GM18505 (cell line): ENCODE results near the gene IFTAP.
A peak's percentile ranks its signal among the peaks of the same experiment; 100 is the strongest.
"Not testable (repeated sequence)": the region's sequence is repeated elsewhere in the genome, so short reads cannot be mapped to it uniquely, and the experiment has no call there.

Experiments
- ATAC-seq: cut with Tn5 transposase; IDR thresholded peaks from one replicate; pipeline ENCODE4 v1.9.1; 2021; ENCODE audit not compliant: unreplicated experiment
- POLR2A ChIP-seq: IDR thresholded peaks from 4 replicates; pipeline ENCODE4 v1.6.1; 2011; ENCODE audit warnings: borderline replicate concordance; ENCODE audit not compliant: insufficient read depth, insufficient read length; ENCODE audit errors: extremely low read depth

Gene IFTAP, protein sequence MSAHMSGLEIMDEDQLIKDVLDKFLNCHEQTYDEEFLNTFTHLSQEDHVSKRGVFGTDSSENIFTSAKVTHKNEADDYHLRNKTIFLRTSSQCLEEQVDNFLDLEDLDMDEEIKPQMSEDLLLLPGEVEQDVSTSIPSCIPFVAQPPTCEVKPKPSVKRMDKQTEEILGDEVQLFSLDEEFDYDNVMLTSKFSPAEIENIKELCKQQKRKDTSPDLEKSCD

DNA sequence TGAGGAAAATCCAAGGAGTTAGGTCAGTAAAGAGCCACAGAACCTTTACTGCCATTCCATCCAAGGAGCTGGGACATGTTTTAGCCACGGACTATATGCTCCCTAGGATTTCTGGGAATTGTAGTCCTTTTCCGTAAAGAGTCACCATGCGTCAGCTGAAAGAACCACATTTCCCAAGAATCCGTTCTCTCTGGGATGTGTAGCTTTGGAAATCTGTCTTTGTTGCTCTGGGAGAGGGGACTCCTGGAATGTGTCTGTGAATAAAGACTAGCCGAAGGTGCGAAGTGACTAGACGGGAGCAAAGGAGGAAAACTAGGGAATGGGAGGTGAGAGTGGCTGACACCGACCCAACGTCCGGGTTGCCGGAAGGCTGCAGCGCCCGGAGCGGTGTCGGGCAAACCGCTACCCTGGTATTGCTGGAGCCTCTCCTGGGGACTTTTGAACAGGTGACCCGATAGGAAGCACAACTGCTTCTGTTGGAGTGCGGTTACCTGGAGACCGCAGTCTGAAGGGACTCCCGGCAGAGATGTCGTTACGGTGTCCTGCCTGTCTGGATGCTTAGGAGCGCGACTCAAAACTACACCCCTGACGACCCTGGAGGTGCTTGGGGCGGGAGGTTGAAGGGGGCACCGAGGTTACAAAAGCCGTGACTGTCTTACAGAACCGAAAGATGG, at the start of gene IFTAP:
Gene IFTAP (plus strand): TSS at position 187 of the 674 bp plus-strand sequence. CDS start 15,602 bp downstream, outside the sequence.
- peak; percentile 92 for ATAC-seq
- TF ChIP-seq POLR2A = no peak

DNA sequence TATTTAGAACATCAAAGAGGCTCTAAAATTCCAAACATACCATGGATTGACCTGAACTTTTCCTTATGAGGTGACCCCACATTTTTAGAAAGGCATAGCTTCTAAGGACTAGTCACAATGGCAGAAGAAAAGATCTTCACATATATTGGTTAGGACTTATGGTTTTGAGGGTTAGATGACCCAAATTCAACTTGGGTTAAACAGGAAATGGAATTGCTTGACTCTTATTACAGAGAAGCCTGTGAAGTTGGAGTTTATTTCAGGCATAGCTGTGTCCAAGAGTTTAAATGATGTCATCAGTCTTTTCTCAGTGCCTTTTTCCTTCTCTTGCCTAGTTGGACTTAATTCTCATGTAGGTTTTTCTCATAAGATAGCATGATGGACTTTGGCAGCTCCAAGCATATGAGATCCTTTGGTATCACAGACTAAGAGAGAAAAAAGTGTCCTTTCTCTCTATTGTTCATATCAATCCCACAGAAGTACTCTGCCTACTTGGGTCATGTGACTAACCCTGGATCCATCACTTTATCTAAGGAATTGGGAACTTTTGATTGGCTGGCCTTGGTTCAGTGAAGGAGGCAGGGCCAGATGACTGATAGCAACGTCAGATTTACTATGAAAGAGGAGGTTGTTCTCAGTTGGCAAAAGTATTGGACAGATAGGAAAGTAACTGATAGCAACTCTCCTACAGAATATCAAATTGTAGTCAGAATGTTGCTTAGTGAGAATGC, 43.8 kb upstream of the IFTAP start:
- no peak for TF ChIP-seq POLR2A
- ATAC-seq = no peak

DNA sequence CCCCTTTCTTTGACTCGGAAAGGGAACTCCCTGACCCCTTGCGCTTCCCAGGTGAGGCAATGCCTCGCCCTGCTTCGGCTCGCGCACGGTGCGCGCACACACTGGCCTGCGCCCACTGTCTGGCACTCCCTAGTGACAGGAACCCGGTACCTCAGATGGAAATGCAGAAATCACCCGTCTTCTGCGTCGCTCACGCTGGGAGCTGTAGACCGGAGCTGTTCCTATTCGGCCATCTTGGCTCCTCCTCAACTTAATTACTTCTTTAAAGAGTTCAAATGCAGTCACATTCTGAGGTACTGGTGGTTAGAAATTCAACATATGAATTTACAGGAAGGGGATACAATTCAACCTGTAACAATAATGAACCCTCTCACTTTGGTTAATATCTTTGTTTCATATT, 36.9 kb upstream of the IFTAP start:
- ATAC-seq = not testable (repeated sequence)

DNA sequence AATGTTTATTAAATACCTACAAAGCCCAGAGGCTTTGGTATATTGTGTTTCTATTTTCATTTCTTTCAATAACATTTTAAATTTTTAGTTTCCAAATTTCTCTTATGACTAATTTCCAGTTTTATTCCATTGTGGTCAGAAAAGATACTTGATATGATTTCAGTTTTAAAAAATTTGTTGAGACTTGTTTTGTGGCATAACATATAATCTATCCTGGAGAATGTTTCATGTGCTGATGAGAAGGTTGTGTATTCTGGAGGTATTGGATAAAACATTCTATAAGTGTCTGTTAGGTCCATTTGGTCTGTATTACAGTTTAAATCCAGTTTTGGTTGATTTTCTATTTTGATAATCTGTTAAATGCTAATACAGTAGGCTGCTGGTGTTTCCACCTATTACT, 36.3 kb upstream of the IFTAP start:
- no peak for ATAC-seq
- TF ChIP-seq POLR2A = no peak

DNA sequence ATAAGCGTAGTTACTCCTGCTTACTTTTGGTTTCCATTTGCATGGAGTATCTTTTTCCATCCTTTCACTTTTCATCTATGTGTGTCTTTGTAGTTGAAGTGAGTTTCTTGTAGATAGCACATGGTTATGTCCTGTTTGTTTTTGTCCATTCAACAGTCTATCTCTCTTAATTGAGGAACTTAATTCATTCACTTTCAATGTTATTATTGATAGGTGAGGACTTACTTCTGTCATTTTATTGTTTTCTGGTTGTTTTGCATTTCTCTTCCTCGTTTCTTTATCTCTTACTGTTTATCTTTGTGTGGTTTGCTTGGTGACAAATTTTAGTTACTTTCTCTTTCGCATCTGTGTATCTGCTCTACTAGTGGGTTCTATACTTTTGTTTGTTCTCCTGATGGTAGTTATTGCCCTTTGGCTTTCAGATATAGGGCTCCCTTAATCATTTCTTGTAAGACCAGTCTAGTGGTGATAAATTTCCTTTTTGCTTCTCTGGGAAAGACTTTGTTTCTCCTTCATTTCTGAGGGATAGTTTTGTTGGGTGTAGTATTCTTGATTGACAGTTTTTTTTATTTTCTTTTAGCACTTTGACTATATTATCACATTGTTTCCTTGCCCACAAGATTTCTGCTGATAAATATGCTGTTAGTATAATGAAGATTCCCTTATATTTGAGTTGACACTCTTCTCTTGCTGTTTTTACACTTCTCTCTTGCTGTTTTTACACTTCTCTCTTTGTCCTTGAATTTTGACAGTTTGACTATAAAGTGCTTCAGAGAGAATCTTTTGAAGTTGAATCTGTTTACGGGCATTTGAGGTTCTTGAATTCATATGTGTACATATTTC, 35.5 kb upstream of the IFTAP start:
- no peak for TF ChIP-seq POLR2A
- peak; percentile 95 for ATAC-seq

DNA sequence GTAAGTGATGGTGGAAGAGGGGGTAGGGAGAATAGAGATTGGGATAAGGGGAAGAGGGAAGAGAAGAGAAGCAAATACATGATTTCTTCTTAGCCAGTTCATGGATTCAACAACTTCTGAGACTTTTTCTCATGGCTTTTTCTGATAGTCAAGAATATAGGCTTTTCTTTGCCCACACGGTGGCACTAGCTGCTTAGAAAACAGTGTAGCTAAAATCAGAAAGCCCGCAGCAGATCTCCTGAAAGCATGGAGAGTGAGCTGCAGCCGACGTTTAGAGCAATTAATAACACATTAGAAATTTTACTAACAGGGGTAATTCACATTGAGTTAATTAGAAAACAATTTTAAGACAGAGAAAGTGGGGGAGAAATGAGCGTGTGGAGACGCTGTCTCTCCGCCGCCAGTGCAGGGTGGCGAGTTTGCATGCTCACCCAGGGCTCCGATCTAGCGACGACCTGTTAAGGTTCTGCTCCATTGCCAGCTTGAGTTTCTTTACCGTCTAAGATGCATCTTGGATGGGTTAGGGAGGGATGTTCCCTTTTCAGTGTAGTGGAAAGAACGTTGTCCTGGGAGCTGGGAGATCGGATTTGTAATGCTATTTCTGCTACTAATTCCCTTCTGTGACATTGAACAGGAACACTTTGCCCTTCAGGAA, 29.8 kb upstream of the IFTAP start:
- no peak for TF ChIP-seq POLR2A
- ATAC-seq = peak; percentile 70

DNA sequence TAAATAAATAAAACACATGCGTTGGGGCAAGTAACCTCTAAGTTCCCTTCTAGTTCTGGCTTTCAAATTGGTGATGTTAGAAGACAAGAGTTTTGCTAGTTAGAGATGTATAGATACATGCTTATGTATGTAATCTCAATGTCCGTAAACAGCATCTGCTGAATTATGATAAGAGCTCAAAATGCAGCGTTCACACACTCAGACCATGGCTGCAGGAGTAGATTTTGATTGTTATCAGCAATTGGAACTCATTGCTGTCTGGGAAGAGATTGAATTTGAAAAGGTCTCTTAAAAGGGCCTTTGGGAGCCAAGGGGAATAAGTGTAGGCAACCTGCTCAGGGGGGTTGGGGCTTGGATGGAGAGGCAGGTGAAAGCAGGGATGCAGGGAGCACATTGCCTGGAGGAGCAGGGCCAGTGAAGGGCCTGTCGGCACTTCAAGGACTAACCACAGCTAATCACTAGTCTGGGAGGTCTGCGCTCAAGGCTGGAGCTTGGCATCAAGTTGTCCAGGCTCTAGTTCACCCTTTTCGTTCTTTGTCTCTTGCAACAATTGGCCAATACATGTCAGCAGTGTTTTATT, 29.2 kb upstream of the IFTAP start:
- no peak for TF ChIP-seq POLR2A
- no peak for ATAC-seq

DNA sequence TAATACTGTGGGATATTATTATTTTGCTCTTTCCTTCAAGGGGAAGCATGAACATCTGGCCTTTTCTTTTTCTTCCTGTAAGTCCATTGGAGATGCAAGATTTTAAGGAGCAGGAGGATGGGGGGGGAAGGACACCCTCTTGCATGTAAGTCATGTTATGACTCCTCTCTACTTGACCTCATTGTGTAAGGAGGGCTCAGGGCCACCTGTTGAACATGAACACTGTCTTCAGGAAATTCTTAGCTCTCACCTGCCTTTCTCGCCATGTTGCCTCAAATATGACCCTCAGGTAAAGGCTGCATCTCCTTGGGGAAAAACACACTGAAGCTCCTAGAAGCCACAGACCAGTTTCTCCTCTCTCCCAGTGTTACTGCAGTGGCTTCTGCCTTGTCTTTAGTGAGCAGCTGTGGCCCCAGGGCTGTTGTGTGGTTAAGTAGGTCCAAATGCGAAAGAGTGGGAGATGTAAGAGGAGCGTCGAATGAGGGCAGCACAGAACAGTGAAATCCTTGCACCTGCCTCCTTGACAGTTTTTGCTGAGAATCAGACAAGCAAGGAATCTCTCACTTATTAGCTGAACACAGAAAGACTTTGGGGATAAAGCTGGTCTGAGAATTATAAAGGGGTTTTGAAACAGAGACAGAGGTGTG, 27.8 kb upstream of the IFTAP start:
- ATAC-seq = no peak
- no peak for TF ChIP-seq POLR2A

DNA sequence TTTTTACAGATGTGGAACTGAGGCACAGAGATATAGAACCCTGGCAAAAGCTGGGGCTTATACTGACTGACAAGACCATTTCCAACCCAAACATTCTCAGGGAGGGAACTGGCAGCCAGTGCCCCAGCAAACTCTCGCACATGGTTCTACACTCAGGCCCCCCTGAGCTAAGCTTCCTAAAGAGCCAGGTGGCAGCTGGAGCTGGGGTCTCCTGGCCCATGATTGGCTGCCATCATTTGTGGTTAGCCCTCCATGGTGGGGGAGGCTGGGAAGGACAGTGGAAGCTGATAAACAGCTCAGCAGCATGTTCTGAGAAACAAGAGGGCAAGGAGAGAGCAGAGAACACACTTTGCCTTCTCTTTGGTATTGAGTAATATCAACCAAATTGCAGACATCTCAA, 26.6 kb upstream of the IFTAP start, which contains the start of gene RAG1:
Gene RAG1 (plus strand): TSS at position 314 of the 400 bp plus-strand sequence. CDS start 5,298 bp downstream, outside the sequence.
- TF ChIP-seq POLR2A = no peak
- ATAC-seq = no peak

DNA sequence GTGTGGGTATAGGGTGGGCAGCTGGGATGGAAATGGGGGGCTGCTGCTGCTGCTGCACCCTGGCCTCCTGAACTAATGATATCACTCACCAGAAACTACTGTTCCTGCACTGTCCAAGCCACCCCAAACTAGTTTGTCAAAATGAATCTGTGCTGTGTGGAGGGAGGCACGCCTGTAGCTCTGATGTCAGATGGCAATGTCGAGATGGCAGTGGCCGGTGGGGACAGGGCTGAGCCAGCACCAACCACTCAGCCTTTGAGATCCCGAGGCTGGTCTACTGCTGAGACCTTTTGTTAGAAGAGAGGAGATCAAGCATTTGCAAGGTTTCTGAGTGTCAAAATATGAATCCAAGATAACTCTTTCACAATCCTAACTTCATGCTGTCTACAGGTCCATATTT, 25.2 kb upstream of the IFTAP start:
- TF ChIP-seq POLR2A = no peak
- no peak for ATAC-seq

DNA sequence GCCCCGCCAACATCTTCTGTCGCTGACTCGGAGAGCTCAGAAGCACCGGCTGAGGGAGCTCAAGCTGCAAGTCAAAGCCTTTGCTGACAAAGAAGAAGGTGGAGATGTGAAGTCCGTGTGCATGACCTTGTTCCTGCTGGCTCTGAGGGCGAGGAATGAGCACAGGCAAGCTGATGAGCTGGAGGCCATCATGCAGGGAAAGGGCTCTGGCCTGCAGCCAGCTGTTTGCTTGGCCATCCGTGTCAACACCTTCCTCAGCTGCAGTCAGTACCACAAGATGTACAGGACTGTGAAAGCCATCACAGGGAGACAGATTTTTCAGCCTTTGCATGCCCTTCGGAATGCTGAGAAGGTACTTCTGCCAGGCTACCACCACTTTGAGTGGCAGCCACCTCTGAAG, 19.8 kb upstream of the IFTAP start:
- ATAC-seq = no peak
- TF ChIP-seq POLR2A = no peak

DNA sequence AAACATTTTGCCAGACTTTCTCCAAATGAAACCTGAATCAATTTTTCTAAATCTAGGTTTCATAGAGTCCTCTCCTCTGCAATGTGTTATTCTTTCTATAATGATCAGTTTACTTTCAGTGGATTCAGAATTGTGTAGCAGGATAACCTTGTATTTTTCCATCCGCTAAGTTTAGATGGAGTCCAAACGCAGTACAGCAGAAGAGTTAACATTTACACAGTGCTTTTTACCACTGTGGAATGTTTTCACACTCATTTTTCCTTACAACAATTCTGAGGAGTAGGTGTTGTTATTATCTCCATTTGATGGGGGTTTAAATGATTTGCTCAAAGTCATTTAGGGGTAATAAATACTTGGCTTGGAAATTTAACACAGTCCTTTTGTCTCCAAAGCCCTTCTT, 16.9 kb upstream of the IFTAP start:
- ATAC-seq = no peak
- TF ChIP-seq POLR2A = no peak
